Psoas muscle (tissue), 8 donors: ENCODE measurements around the gene ZFAND2A. TPM values are rescaled to one million over a fixed set of nuclear protein-coding genes. Genes with fewer than 3 reads are reported as not detected.
A peak's percentile ranks its signal among the peaks of the same experiment; 100 is the strongest.
"Not testable (repeated sequence)": the region's sequence is repeated elsewhere in the genome, so short reads cannot be mapped to it uniquely, and the experiment has no call there.

Experiments
- ATAC-seq, 4 donors: fragments of 200-7000 bp; cut with Tn5 transposase; one replicate each; pipeline ENCODE4 v1.9.1; 2020; ENCODE audit warnings: moderate library complexity in 3 of 4, mild to moderate bottlenecking in 2 of 4
- DNase-seq, 2 donors: peaks; one replicate each; pipeline ENCODE4 v3.0.0-alpha.2; 2020
- H3K27ac ChIP-seq: fragments of 200-600 bp; one replicate; pipeline ENCODE4 v1.8.0; 2022
- H3K27me3 ChIP-seq, 3 donors: fragments of 200-600 bp in 1 of 3; one replicate each; pipeline versions ENCODE4 v1.6.1 to v1.8.0; 2013 to 2022; ENCODE audit warnings: low read length in 2 of 3, mild to moderate bottlenecking in 2 of 3, moderate library complexity in 1 of 3; ENCODE audit not compliant: insufficient read depth in 3 of 3
- H3K36me3 ChIP-seq, 2 donors: fragments of 200-600 bp in 1 of 2; one replicate each; pipeline versions ENCODE4 v1.6.1 to v1.8.0; 2013 to 2022; ENCODE audit warnings: low read depth in 1 of 2, mild to moderate bottlenecking in 1 of 2, moderate library complexity in 1 of 2; ENCODE audit not compliant: insufficient read depth in 1 of 2
- H3K4me1 ChIP-seq: fragments of 200-600 bp; one replicate; pipeline ENCODE4 v1.8.0; 2022
- H3K4me3 ChIP-seq: fragments of 200-600 bp; one replicate; pipeline ENCODE4 v1.8.0; 2022; ENCODE audit warnings: mild to moderate bottlenecking
- H3K9me3 ChIP-seq: fragments of 200-600 bp; one replicate; pipeline ENCODE4 v1.8.0; 2022
- CTCF ChIP-seq: fragments of 200-600 bp; IDR thresholded peaks from one replicate; pipeline ENCODE4 v1.8.0; 2022; ENCODE audit warnings: antibody characterized with exemption
- WGBS, 3 donors: extraction: QIAGEN DNeasy Blood & Tissue Kit; methylation state at CpG; one replicate each; pipeline versions ENCODE4 v1.1.6 to v1.1.7; 2013; 5-methylcytosine and 5-hydroxymethylcytosine counted together
- intact Hi-C, 2 donors: fragments of 100-400 bp; cut with DNase I; formaldehyde crosslinking; loops; one replicate each; pipeline versions ENCODE4 v1.11.0 to v1.14.2; 2022
- polyA plus RNA-seq, 3 donors: library from polyadenylated mRNA; stranded (reverse); fragments of 200-250 nt; gene quantifications; one replicate each; pipeline ENCODE4 v1.2.3, GENCODE V29; 2013
- total RNA-seq, 4 donors: library from RNA; stranded (reverse); fragmentation: NEBNext Ultra II Directional in 2 of 4; extraction: Animal tissue kit (Norgen Biotek cat#: 25700) in 2 of 4; gene quantifications; one replicate each; pipeline versions ENCODE4 v1.2.1 to v1.2.4, GENCODE V29; 2021 to 2023
- donor health status: healthy with polysubstance abuse.
- donor health status: DM: no; HTN: no; CAD: no; lungs with moderate emphysema.
- donor health status: Bipolar disorder and iron deficiency.
- donor health status: healthy.
- donor health status: DM: yes; HTN: yes; CAD: no.
- donor health status: DM: no; HTN: no; CAD: no.
- donor health status: DM: no; HTN: no; CAD: no.
- donor health status: DM: yes; HTN: yes; CAD: no.

ZFAND2A gene
- total and polyA plus RNA-seq, 7 donors, result 5.7 to 61.1 (median 18.4) TPM

GRCh38 chr7:1120791-1121190, 39.2 kb downstream of the ZFAND2A start:
- Histone ChIP-seq H3K9me3 (no peaks in the 10 kb centered on the region), H3K4me3 (no peak overlapping the region), H3K27me3 (no peaks in the 10 kb centered on the region), H3K36me3 (no peaks in the 10 kb centered on the region), H3K4me1 (peaks cover 12% of the 10 kb centered on the region), H3K27ac (no peak overlapping the region)
- intact Hi-C loops, result no loop called here
- ATAC-seq (no peak), DNase-seq (peak in 1 of 2 donors; percentile 37)
- no peak for TF ChIP-seq CTCF
- 76 to 86% (median 83%) methylated on average over 22 of the region's 22 CpGs for WGBS, 3 donors

GRCh38 chr7:1119201-1119600, 40.8 kb downstream of the ZFAND2A start:
- Histone ChIP-seq H3K4me1 (peaks cover 5% of the 10 kb centered on the region), H3K27ac (no peak overlapping the region), H3K4me3 (no peak overlapping the region), H3K9me3 (no peaks in the 10 kb centered on the region), H3K27me3 (no peaks in the 10 kb centered on the region), H3K36me3 (no peaks in the 10 kb centered on the region)
- no peak for TF ChIP-seq CTCF
- WGBS, 3 donors, result 90 to 97% (median 94%) methylated on average over 5 of the region's 5 CpGs
- ATAC-seq, result no peak
- DNase-seq, result no peak
- intact Hi-C loops, result no loop called here

- Histone ChIP-seq H3K4me1 (no peaks in the 10 kb centered on the region), H3K4me3 (no peak overlapping the region), H3K9me3 (no peaks in the 10 kb centered on the region), H3K36me3 (no peaks in the 10 kb centered on the region), H3K27me3 (no peaks in the 10 kb centered on the region), H3K27ac (no peak overlapping the region)
- ATAC-seq (no peak), DNase-seq (no peak)
- intact Hi-C loops, result no loop called here
- WGBS, 3 donors, result 94 to 97% (median 96%) methylated on average over 37 to 38 of the region's 38 CpGs
- TF ChIP-seq CTCF, result no peak
Measured at GRCh38 chr7:1117321-1117928, 42.6 kb downstream of the ZFAND2A start.

- H3K27ac ChIP-seq, H3K4me3 ChIP-seq, H3K4me1 ChIP-seq, intact Hi-C loops, DNase-seq, H3K36me3 ChIP-seq, H3K9me3 ChIP-seq, ATAC-seq, H3K27me3 ChIP-seq: not testable (repeated sequence)
- WGBS, 3 donors, result 93 to 96% (median 94%) methylated on average over 23 to 49 of the region's 49 CpGs
Measured at GRCh38 chr7:1116383-1117008, 43.5 kb downstream of the ZFAND2A start.

- H3K9me3 ChIP-seq, H3K27ac ChIP-seq, ATAC-seq, intact Hi-C loops, H3K4me1 ChIP-seq, H3K27me3 ChIP-seq, H3K4me3 ChIP-seq, H3K36me3 ChIP-seq: not testable (repeated sequence)
- DNase-seq, result peak in 1 of 2 donors; percentile 26
- WGBS, 3 donors, result 89 to 96% (median 96%) methylated on average over 41 to 44 of the region's 44 CpGs
Measured at GRCh38 chr7:1115171-1116045, 44.6 kb downstream of the ZFAND2A start.
